Measurements from ENCODE around the gene PDCD11. TPM values are rescaled to one million over a fixed set of nuclear protein-coding genes. Genes with fewer than 3 reads are reported as not detected.

Gene PDCD11
- polyA plus RNA-seq, 2 of the 4 experiments (the other 2 are of a cell fraction) = 26.2 to 32.6 TPM

DNA sequence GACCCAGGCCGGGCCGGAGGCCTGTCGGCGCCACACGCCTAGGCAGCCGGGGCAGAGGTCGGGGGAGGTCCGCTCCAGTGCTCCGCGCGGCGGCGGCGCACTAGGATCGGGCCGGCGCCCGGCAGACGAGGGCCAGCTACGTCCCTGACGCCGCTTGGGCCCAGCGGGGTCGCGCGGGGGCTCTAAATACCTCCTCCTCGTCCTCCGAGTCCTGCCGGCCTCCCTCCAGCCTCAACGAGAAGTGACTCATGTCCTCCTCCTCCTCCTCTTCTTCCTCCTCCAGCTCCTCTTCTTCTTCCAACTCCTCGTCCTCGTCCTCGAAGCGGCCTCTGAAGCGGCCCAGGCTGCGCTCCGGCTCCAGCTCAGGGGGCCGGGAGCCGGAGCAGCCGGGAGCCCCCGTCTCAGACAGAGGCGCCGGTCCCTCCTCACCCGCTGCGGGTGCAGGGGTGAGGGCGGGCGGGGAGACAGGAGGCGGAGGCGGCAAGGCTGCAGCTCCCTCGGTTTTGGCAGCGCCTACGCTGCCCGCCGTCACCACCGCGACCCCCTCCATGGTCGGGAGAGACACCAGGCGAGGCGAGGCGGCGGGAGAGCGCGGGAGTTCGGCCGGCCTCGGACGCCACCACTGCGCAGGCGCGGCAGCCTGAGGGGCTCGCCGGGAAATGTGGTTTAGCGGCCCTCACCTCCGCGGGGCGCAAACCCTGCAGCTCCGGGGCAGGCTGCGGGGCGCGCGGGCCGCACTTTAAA is 45.7 kb upstream of the PDCD11 start, which contains the start of gene PCGF6:
Gene PCGF6 (minus strand): TSS at position 624 of the 744 bp plus-strand sequence. CDS start 74 bp downstream, at position 550.
- 1% methylated on average over 54 of the region's 82 CpGs for WGBS (ENCODE audit: missing lambda C conversion rate)
- peak within 1 kb of the TSS; percentile 84 for H3K4me2 ChIP-seq
- CTCF ChIA-PET = interaction anchor here (0.8 to 2.3 kb wide), 4 partner anchors 10 to 17 kb away, joined by 3 to 12 read pairs (median 4); no protein-coding TSS in a partner anchor
- TF ChIP-seq, protein P1, sequence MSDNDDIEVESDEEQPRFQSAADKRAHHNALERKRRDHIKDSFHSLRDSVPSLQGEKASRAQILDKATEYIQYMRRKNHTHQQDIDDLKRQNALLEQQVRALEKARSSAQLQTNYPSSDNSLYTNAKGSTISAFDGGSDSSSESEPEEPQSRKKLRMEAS (IDR thresholded peaks at IDR 0.05) = peak; percentile 82
- no peak for TF ChIP-seq JUNB (IDR thresholded peaks at IDR 0.05)
- TF ChIP-seq, protein P2, sequence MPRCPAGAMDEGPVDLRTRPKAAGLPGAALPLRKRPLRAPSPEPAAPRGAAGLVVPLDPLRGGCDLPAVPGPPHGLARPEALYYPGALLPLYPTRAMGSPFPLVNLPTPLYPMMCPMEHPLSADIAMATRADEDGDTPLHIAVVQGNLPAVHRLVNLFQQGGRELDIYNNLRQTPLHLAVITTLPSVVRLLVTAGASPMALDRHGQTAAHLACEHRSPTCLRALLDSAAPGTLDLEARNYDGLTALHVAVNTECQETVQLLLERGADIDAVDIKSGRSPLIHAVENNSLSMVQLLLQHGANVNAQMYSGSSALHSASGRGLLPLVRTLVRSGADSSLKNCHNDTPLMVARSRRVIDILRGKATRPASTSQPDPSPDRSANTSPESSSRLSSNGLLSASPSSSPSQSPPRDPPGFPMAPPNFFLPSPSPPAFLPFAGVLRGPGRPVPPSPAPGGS (IDR thresholded peaks at IDR 0.05) = peak; percentile 39; the same call in 1 of the 3 replicates
- no peak for TF ChIP-seq ZC3H11A (IDR thresholded peaks at IDR 0.05)
- TF ChIP-seq FOSL2 (IDR thresholded peaks at IDR 0.05) = no peak
- TF ChIP-seq FOSL2 (CRISPR knock-in tag; IDR thresholded peaks at IDR 0.05) = peak; percentile 69
- TF ChIP-seq HEYL (CRISPR knock-in tag; IDR thresholded peaks at IDR 0.05) = no peak
- no peak for TF ChIP-seq ZFP36 (IDR thresholded peaks at IDR 0.05; ENCODE audit: borderline replicate concordance, partially characterized antibody)
- 0 out of 2 replicates have a peak, but pooled peaks have one; percentile 11 for TF ChIP-seq GATA3 (IDR thresholded peaks at IDR 0.05; ENCODE audit: borderline replicate concordance)
- TF ChIP-seq, protein P3, sequence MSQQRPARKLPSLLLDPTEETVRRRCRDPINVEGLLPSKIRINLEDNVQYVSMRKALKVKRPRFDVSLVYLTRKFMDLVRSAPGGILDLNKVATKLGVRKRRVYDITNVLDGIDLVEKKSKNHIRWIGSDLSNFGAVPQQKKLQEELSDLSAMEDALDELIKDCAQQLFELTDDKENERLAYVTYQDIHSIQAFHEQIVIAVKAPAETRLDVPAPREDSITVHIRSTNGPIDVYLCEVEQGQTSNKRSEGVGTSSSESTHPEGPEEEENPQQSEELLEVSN (IDR thresholded peaks at IDR 0.05; ENCODE audit: borderline replicate concordance, low read depth) = peak; percentile 97
- no peak for TF ChIP-seq ZNF302 (CRISPR knock-in tag; IDR thresholded peaks at IDR 0.05)
- TF ChIP-seq HOXA7 (CRISPR knock-in tag; IDR thresholded peaks at IDR 0.05) = no peak
- peak; percentile 71 for TF ChIP-seq POLR2A (IDR thresholded peaks at IDR 0.05; ENCODE audit: low read length)
- TF ChIP-seq HOXB5 (CRISPR knock-in tag; IDR thresholded peaks at IDR 0.05) = peak; percentile 35; the same call in 1 of the 2 replicates
- TF ChIP-seq PHF8 (IDR thresholded peaks at IDR 0.05; ENCODE audit: borderline replicate concordance, low read depth) = peak; percentile 9; the same call in 1 of the 2 replicates
- TF ChIP-seq, protein P4, sequence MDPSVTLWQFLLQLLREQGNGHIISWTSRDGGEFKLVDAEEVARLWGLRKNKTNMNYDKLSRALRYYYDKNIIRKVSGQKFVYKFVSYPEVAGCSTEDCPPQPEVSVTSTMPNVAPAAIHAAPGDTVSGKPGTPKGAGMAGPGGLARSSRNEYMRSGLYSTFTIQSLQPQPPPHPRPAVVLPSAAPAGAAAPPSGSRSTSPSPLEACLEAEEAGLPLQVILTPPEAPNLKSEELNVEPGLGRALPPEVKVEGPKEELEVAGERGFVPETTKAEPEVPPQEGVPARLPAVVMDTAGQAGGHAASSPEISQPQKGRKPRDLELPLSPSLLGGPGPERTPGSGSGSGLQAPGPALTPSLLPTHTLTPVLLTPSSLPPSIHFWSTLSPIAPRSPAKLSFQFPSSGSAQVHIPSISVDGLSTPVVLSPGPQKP (IDR thresholded peaks at IDR 0.05; ENCODE audit: low read depth, low read length) = no peak
- TF ChIP-seq JUN (IDR thresholded peaks at IDR 0.05) = peak; percentile 55 to 58; a peak in 3 of 5 replicates
- peak within 1 kb of the TSS; percentile 88 to 97 for H3K27ac ChIP-seq
- H3K4me1 ChIP-seq = peaks cover 10% of the 10 kb centered on the region; the same call in 2 of the 3 replicates
- H3K9me3 ChIP-seq = no peaks in the 10 kb centered on the region
- DNase-seq (ENCODE audit: low read depth in 1 of 2, low spot score in 1 of 2) (peak; percentile 85 to 90), ATAC-seq (peak; percentile 97 to 98), FAIRE-seq (no peak)
- POLR2A ChIA-PET = interaction anchor here (0.9 to 2.6 kb wide), 3 partner anchors 10 to 18 kb away, joined by 4 to 8 read pairs (median 6); partner anchors contain the start of gene TAF5
- peak within 1 kb of the TSS; percentile 76 for H3K4me3 ChIP-seq

DNA sequence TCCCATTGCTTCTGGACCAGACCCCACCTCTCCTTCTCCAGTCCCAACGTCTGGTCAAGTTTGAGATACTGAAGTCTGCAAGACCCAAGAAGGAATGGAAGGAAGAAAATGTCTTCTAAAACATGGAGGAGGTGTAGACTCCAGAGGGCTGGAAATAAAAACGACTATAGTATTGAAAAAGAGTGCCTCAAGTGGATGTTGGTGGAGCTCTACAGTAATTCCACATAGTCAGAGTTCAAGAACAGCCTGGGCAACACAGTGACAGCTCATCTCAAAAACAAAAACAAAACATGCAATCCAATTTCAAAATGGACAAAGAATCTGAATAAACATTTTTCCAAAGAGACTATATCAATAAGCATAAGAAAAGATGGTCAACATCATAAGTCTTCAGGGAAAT is 43.1 kb upstream of the PDCD11 start:
- H3K9me3 ChIP-seq = no peaks in the 10 kb centered on the region
- H3K4me1 ChIP-seq = peaks cover 10% of the 10 kb centered on the region; the same call in 2 of the 3 replicates
- FAIRE-seq (no peak), ATAC-seq (no peak), DNase-seq (ENCODE audit: low read depth in 1 of 2, low spot score in 1 of 2) (peak in 1 of 2 experiments; percentile 37)
- no peak overlapping the region for H3K27ac ChIP-seq
- ChIA-PET CTCF (interaction anchor here (1.6 kb wide), 1 partner anchor 19 kb away, joined by 5 read pairs; no protein-coding TSS in a partner anchor), POLR2A (interaction anchor here (1.0 kb wide), 1 partner anchor 15 kb away, joined by 3 read pairs; no protein-coding TSS in a partner anchor)
- no peak overlapping the region for H3K4me2 ChIP-seq
- WGBS (ENCODE audit: missing lambda C conversion rate) = 38% methylated on average over 2 of the region's 2 CpGs
- no peak overlapping the region for H3K4me3 ChIP-seq
- TF ChIP-seq HOXB13 (CRISPR knock-in tag; IDR thresholded peaks at IDR 0.05; ENCODE audit: low read depth) = no peak
- TF ChIP-seq FOSL2 (IDR thresholded peaks at IDR 0.05) = no peak
- TF ChIP-seq FOSL2 (CRISPR knock-in tag; IDR thresholded peaks at IDR 0.05) = no peak
- TF ChIP-seq SREBF2 (IDR thresholded peaks at IDR 0.05) = no peak
- TF ChIP-seq PHF8 (IDR thresholded peaks at IDR 0.05; ENCODE audit: borderline replicate concordance, low read depth) = no peak
- no peak for TF ChIP-seq NR3C1 (IDR thresholded peaks at IDR 0.05)
- no peak for TF ChIP-seq MAZ (IDR thresholded peaks at IDR 0.05; ENCODE audit: borderline replicate concordance, low read depth, low read length)
- TF ChIP-seq CEBPB (IDR thresholded peaks at IDR 0.05) = no peak
- TF ChIP-seq, protein P5, sequence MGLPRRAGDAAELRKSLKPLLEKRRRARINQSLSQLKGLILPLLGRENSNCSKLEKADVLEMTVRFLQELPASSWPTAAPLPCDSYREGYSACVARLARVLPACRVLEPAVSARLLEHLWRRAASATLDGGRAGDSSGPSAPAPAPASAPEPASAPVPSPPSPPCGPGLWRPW (IDR thresholded peaks at IDR 0.05) = no peak
- TF ChIP-seq MYC (IDR thresholded peaks at IDR 0.05; ENCODE audit: borderline replicate concordance, low read length) = no peak
- TF ChIP-seq HOXB5 (CRISPR knock-in tag; IDR thresholded peaks at IDR 0.05) = no peak
- TF ChIP-seq NPAS2 (CRISPR knock-in tag; IDR thresholded peaks at IDR 0.05; ENCODE audit: borderline replicate concordance) = no peak
- TF ChIP-seq, protein P6, sequence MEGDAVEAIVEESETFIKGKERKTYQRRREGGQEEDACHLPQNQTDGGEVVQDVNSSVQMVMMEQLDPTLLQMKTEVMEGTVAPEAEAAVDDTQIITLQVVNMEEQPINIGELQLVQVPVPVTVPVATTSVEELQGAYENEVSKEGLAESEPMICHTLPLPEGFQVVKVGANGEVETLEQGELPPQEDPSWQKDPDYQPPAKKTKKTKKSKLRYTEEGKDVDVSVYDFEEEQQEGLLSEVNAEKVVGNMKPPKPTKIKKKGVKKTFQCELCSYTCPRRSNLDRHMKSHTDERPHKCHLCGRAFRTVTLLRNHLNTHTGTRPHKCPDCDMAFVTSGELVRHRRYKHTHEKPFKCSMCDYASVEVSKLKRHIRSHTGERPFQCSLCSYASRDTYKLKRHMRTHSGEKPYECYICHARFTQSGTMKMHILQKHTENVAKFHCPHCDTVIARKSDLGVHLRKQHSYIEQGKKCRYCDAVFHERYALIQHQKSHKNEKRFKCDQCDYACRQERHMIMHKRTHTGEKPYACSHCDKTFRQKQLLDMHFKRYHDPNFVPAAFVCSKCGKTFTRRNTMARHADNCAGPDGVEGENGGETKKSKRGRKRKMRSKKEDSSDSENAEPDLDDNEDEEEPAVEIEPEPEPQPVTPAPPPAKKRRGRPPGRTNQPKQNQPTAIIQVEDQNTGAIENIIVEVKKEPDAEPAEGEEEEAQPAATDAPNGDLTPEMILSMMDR (IDR thresholded peaks at IDR 0.05) = no peak
- TF ChIP-seq HEYL (CRISPR knock-in tag; IDR thresholded peaks at IDR 0.05) = no peak
- no peak for TF ChIP-seq ZFP36 (IDR thresholded peaks at IDR 0.05; ENCODE audit: borderline replicate concordance, partially characterized antibody)
- TF ChIP-seq TFCP2L1 (CRISPR knock-in tag; IDR thresholded peaks at IDR 0.05) = no peak
- TF ChIP-seq, protein P3 (IDR thresholded peaks at IDR 0.05; ENCODE audit: borderline replicate concordance, low read depth) = no peak
- TF ChIP-seq HDAC2 (IDR thresholded peaks at IDR 0.05) = no peak
- TF ChIP-seq, protein P7, sequence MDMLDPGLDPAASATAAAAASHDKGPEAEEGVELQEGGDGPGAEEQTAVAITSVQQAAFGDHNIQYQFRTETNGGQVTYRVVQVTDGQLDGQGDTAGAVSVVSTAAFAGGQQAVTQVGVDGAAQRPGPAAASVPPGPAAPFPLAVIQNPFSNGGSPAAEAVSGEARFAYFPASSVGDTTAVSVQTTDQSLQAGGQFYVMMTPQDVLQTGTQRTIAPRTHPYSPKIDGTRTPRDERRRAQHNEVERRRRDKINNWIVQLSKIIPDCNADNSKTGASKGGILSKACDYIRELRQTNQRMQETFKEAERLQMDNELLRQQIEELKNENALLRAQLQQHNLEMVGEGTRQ (IDR thresholded peaks at IDR 0.05) = no peak
